K562 (cell line): Measurements from ENCODE around the gene GNPAT. TPM values are rescaled to one million over a fixed set of nuclear protein-coding genes. Genes with fewer than 3 reads are reported as not detected.

Experiments
- ATAC-seq: fragments of 200-7000 bp; cut with Tn5 transposase; 3 replicates; pipeline ENCODE4 v1.9.1; 2020; ENCODE audit warnings: moderate library complexity
- BruUV-seq: library from RNA; stranded (reverse); fragments of 400-500 nt; replicated peaks from 2 replicates; lab custom pipeline; 2021; lab: Mats Ljungman, UMichigan
- CTCF ChIA-PET: fragments of 300-600 bp; formaldehyde crosslinking; extraction: SDS; loops from one replicate; lab custom pipeline; 2021; ENCODE audit warnings: low intra/inter-chr PET ratio; lab: Yijun Ruan, JAX
- POLR2A ChIA-PET: fragments of 300-600, 350-650 bp; sonication (Branson Sonifier 250); formaldehyde crosslinking; extraction: SDS; loops from one replicate; lab custom pipeline; 2021; ENCODE audit warnings: antibody characterized with exemption, inconsistent platforms; lab: Yijun Ruan, JAX
- DNase-seq, 4 experiments: peaks; one replicate each; pipeline versions ENCODE4 v3.0.0 to v3.0.0-alpha.2; 2011 to 2018; ENCODE audit warnings: low spot score in 3 of 4, mixed read lengths in 3 of 4; ENCODE audit errors: extremely low read depth in 1 of 4
- FAIRE-seq: peaks from 2 replicates; lab custom pipeline; 2011; peaks lifted over from hg19 to GRCh38; lab: Jason Lieb, UNC
- H2AFZ ChIP-seq: 2 replicates; pipeline ENCODE4 v1.6.0; 2011; ENCODE audit warnings: low read depth, low read length, control low read depth, inconsistent platforms
- H3K27ac ChIP-seq: fragments of 200-600 bp; 3 replicates; pipeline ENCODE4 v1.8.0; 2011; ENCODE audit warnings: low read depth, mild to moderate bottlenecking, control low read depth, inconsistent platforms, low read length, moderate library complexity, mixed read lengths; ENCODE audit errors: extremely low read depth
- H3K27me3 ChIP-seq, 2 experiments: fragments of 300-600 bp in 1 of 2; 2 replicates in 1 of 2; 3 replicates in 1 of 2; pipeline versions ENCODE4 v1.6.0 to v1.8.0; 2011; ENCODE audit warnings: inconsistent platforms in 2 of 2, low read length in 2 of 2, mild to moderate bottlenecking in 1 of 2, mixed read lengths in 1 of 2, moderate library complexity in 1 of 2; ENCODE audit not compliant: control insufficient read depth in 2 of 2, insufficient read depth in 2 of 2
- H3K36me3 ChIP-seq: fragments of 300-600 bp; 3 replicates; pipeline ENCODE4 v1.8.0; 2011; ENCODE audit warnings: mild to moderate bottlenecking, low read length, inconsistent platforms; ENCODE audit not compliant: control insufficient read depth, insufficient read depth
- H3K4me1 ChIP-seq, 2 experiments: fragments of 200-600 bp in 1 of 2; replicated peaks in 1 of 2; 2 replicates in 1 of 2; 3 replicates in 1 of 2; pipeline versions ENCODE4 v1.5.1 to v1.8.0; 2011; ENCODE audit warnings: inconsistent platforms in 2 of 2, low read length in 2 of 2, mild to moderate bottlenecking in 1 of 2, mixed read lengths in 1 of 2, moderate library complexity in 1 of 2; ENCODE audit not compliant: control insufficient read depth in 2 of 2, insufficient read depth in 2 of 2
- H3K4me2 ChIP-seq: 2 replicates; pipeline ENCODE4 v1.6.1; 2011; ENCODE audit warnings: low read length, control low read depth, inconsistent platforms, mixed read lengths; ENCODE audit not compliant: insufficient read depth
- H3K4me3 ChIP-seq: fragments of 200-600 bp; sonication (generic), shearing (Covaris generic); 2 replicates; pipeline ENCODE4 v1.5.1; 2016; ENCODE audit warnings: control low read depth, inconsistent platforms
- H3K79me2 ChIP-seq: fragments of 200-600 bp; 3 replicates; pipeline ENCODE4 v1.8.0; 2011; ENCODE audit warnings: low read length, inconsistent platforms; ENCODE audit not compliant: control insufficient read depth, insufficient read depth
- H3K9ac ChIP-seq, 2 experiments: 2 replicates each; pipeline versions ENCODE4 v1.6.0 to v1.6.1; 2011; ENCODE audit warnings: low read depth in 2 of 2, low read length in 2 of 2, control low read depth in 1 of 2, inconsistent platforms in 1 of 2, mild to moderate bottlenecking in 1 of 2, mixed read lengths in 1 of 2; ENCODE audit not compliant: insufficient read depth in 1 of 2
- H3K9me1 ChIP-seq: one replicate; pipeline ENCODE4 v1.6.0; 2011; ENCODE audit warnings: inconsistent platforms, mild to moderate bottlenecking, low read length, moderate library complexity; ENCODE audit not compliant: control insufficient read depth, insufficient read depth
- H3K9me3 ChIP-seq: replicated peaks from 2 replicates; pipeline ENCODE4 v1.5.1; 2011; ENCODE audit warnings: low read depth, low read length, inconsistent platforms; ENCODE audit not compliant: control insufficient read depth, insufficient read depth
- H4K20me1 ChIP-seq: replicated peaks from 2 replicates; pipeline ENCODE4 v1.6.1; 2011; ENCODE audit warnings: low read length, inconsistent platforms, mixed read lengths; ENCODE audit not compliant: control insufficient read depth, insufficient read depth
- ATF7 ChIP-seq: fragments of 450-650 bp; IDR thresholded peaks from 2 replicates; pipeline ENCODE4 v1.7.1; 2014; ENCODE audit warnings: mild to moderate bottlenecking, moderate library complexity
- DMBX1 ChIP-seq: fragments of 250-450 bp; sonication (Bioruptor Pico); IDR thresholded peaks from 2 replicates; pipeline ENCODE4 v1.8.0; 2022; ENCODE audit warnings: inconsistent platforms, mild to moderate bottlenecking, moderate library complexity, borderline replicate concordance
- GMEB1 ChIP-seq: fragments of 250-450 bp; sonication (Bioruptor Pico); IDR thresholded peaks from 2 replicates; pipeline ENCODE4 v1.4.0; 2020; ENCODE audit warnings: mild to moderate bottlenecking
- NCOA1 ChIP-seq: fragments of 450-650 bp; IDR thresholded peaks from 2 replicates; pipeline ENCODE4 v1.6.1; 2016; ENCODE audit warnings: low read depth
- NFIX ChIP-seq: fragments of 250-450 bp; sonication (Bioruptor Pico); IDR thresholded peaks from 2 replicates; pipeline ENCODE4 v1.4.0; 2020; ENCODE audit warnings: low read depth, mild to moderate bottlenecking, moderate library complexity
- NR4A1 ChIP-seq, 2 experiments: fragments of 250-450 bp in 1 of 2; fragments of 450-650 bp in 1 of 2; sonication (Bioruptor Pico) in 1 of 2; IDR thresholded peaks; 2 replicates each; pipeline versions ENCODE4 v1.4.0 to v1.6.1; 2016 to 2020; ENCODE audit warnings: mild to moderate bottlenecking in 2 of 2, missing compliant biosample characterization in 1 of 2, missing genetic modification characterization in 1 of 2, moderate library complexity in 1 of 2
- RBM25 ChIP-seq: fragments of 200-400 bp; formaldehyde crosslinking; IDR thresholded peaks from 2 replicates; pipeline ENCODE4 v1.6.1; 2018; ENCODE audit warnings: low read length, low read depth, moderate library complexity; ENCODE audit not compliant: severe bottlenecking
- SMC3 ChIP-seq: conservative IDR thresholded peaks from 2 replicates; pipeline ENCODE4 v1.6.1; 2011; ENCODE audit warnings: low read depth, low read length, improper control_type of control experiment; ENCODE audit not compliant: insufficient read depth
- WGBS: fragments of 100-300 bp; shearing (Covaris generic); methylation state at CpG from one replicate; pipeline ENCODE4 v1.1.6; 2016; ENCODE audit warnings: low coverage, mixed read lengths; ENCODE audit not compliant: insufficient coverage; ENCODE audit errors: missing lambda C conversion rate; 5-methylcytosine and 5-hydroxymethylcytosine counted together
- in situ Hi-C: fragments of 300-500 bp; cut with MboI; formaldehyde crosslinking; loops from 4 replicates; pipeline ENCODE4 v1.15.0; 2018; ENCODE audit warnings: inconsistent platforms, mixed read lengths
- intact Hi-C: fragments of 100-400 bp; cut with micrococcal nuclease; formaldehyde crosslinking; loops from 2 replicates; pipeline ENCODE4 v1.14.2; 2022
- polyA plus RNA-seq, 8 experiments: library from polyadenylated mRNA; depleted of rRNA in 4 of 8; stranded (reverse) in 5 of 8; unstranded in 3 of 8; fragments of >200 nt; fragmentation: Nextera tagmentation in 2 of 8; fragmentation: Illumina TruSeq in 1 of 8; extraction: Ambion mirVana in 2 of 8; extraction: Trizol in 1 of 8; gene quantifications; 2 replicates each; pipeline versions ENCODE4 v1.2.1 to v1.2.3, GENCODE V29; 2011 to 2014; ENCODE audit warnings: inconsistent platforms in 1 of 8, missing spikeins in 1 of 8
- total RNA-seq, 7 experiments: library from RNA; depleted of rRNA in 6 of 7; stranded (reverse); fragments of >200 nt in 6 of 7; fragmentation: Illumina TruSeq in 2 of 7; extraction: Trizol in 2 of 7; gene quantifications; 2 replicates each; pipeline versions ENCODE4 v1.2.1 to v1.2.3, GENCODE V29; 2011 to 2021; ENCODE audit warnings: low replicate concordance in 1 of 7

Gene GNPAT
- total and polyA plus RNA-seq, 9 of the 15 experiments (the other 6 are each of a cell fraction or from before 2014, with no cell fraction given) = 32.1 to 68.8 (median 50.7) TPM

- intact Hi-C loops (no loop called here), in situ Hi-C loops (no loop called here)
- no peak for DNase-seq
- H3K4me2 ChIP-seq = no peak overlapping the region
- no peak for TF ChIP-seq ATF7
- TF ChIP-seq GMEB1 (CRISPR knock-in tag) = no peak
- no peak for TF ChIP-seq SMC3
- TF ChIP-seq NCOA1 = no peak
- no peak for TF ChIP-seq NR4A1 (CRISPR knock-in tag; IDR thresholded peaks at IDR 0.05)
- no peak for TF ChIP-seq NR4A1 (tag; IDR thresholded peaks at IDR 0.05)
- TF ChIP-seq NFIX (CRISPR knock-in tag) = no peak
- no peak for TF ChIP-seq DMBX1 (CRISPR knock-in tag)
- TF ChIP-seq RBM25 = no peak
- no peak overlapping the region for H3K27ac ChIP-seq
- H3K9me3 ChIP-seq = no peaks in the 10 kb centered on the region
- H3K36me3 ChIP-seq = no peaks in the 10 kb centered on the region
- POLR2A ChIA-PET = interaction anchor here (0.6 kb wide), 1 partner anchor 308 kb away, joined by 3 read pairs; the partner anchor contains the start of gene DISC1
- H3K27me3 ChIP-seq = peaks cover 0 to 4% of the 10 kb centered on the region in 2 experiments; a peak in 2 of 5 replicates
- BruUV-seq = no TSS peak
- H4K20me1 ChIP-seq = no peaks in the 10 kb centered on the region
- no peak for FAIRE-seq
- H3K9ac ChIP-seq = no peak overlapping the region
- H3K79me2 ChIP-seq = no peaks in the 10 kb centered on the region
- CTCF ChIA-PET = no interaction called here
- H3K9me1 ChIP-seq = no peaks in the 10 kb centered on the region
- H3K4me1 ChIP-seq = no peaks in the 10 kb centered on the region; a peak in 1 of 5 replicates
- no peak for ATAC-seq
- H2AFZ ChIP-seq = peak overlapping the region; percentile 44
- 37% methylated on average over 4 of the region's 4 CpGs for WGBS
- no peak overlapping the region for H3K4me3 ChIP-seq
Observed at GRCh38 chr1:231318568-231318967, 77.6 kb downstream of the GNPAT start.
